ENCODE data around the gene BRIP1.
"Not testable (repeated sequence)": the region's sequence is repeated elsewhere in the genome, so short reads cannot be mapped to it uniquely, and the experiment has no call there.

BRIP1 gene

GRCh38 chr17:61862975-61863800 is at the start of gene BRIP1:
Gene BRIP1 (minus strand): TSS chr17:61863528. CDS start chr17:61861539, 1,989 bp downstream.
- peak; percentile 97 for DNase-seq (ENCODE audit: low spot score)

GRCh38 chr17:61908292-61909037 is 45.1 kb upstream of the BRIP1 start:
- DNase-seq (ENCODE audit: low spot score): no peak

GRCh38 chr17:61907361-61907760 is 44.0 kb upstream of the BRIP1 start:
- no peak for DNase-seq (ENCODE audit: low spot score)

GRCh38 chr17:61904094-61904710 is 40.9 kb upstream of the BRIP1 start:
- no peak for DNase-seq (ENCODE audit: low spot score)

- no peak for DNase-seq (ENCODE audit: low spot score)
Measured at GRCh38 chr17:61903251-61903650, 39.9 kb upstream of the BRIP1 start.

GRCh38 chr17:61897548-61898180 is 34.3 kb upstream of the BRIP1 start:
- DNase-seq (ENCODE audit: low spot score): no peak

- no peak for DNase-seq (ENCODE audit: low spot score)
Measured at GRCh38 chr17:61895391-61895790, 32.1 kb upstream of the BRIP1 start.

- DNase-seq (ENCODE audit: low spot score): not testable (repeated sequence)
Measured at GRCh38 chr17:61894310-61894709, 31.0 kb upstream of the BRIP1 start.

GRCh38 chr17:61887733-61888132 is 24.4 kb upstream of the BRIP1 start:
- not testable (repeated sequence) for DNase-seq (ENCODE audit: low spot score)

GRCh38 chr17:61885865-61886264 is 22.5 kb upstream of the BRIP1 start:
- not testable (repeated sequence) for DNase-seq (ENCODE audit: low spot score)

- DNase-seq (ENCODE audit: low spot score): no peak
Measured at GRCh38 chr17:61884864-61885263, 21.5 kb upstream of the BRIP1 start.

GRCh38 chr17:61880589-61881102 is 17.3 kb upstream of the BRIP1 start:
- DNase-seq (ENCODE audit: low spot score): no peak

- DNase-seq (ENCODE audit: low spot score): no peak
Measured at GRCh38 chr17:61878984-61879612, 15.8 kb upstream of the BRIP1 start.

GRCh38 chr17:61878520-61878919 is 15.2 kb upstream of the BRIP1 start:
- DNase-seq (ENCODE audit: low spot score): no peak

- DNase-seq (ENCODE audit: low spot score): no peak
Measured at GRCh38 chr17:61877837-61878236, 14.5 kb upstream of the BRIP1 start.

GRCh38 chr17:61875804-61876203 is 12.5 kb upstream of the BRIP1 start:
- no peak for DNase-seq (ENCODE audit: low spot score)

- DNase-seq (ENCODE audit: low spot score): no peak
Measured at GRCh38 chr17:61875285-61875684, 12.0 kb upstream of the BRIP1 start.

- DNase-seq (ENCODE audit: low spot score): no peak
Measured at GRCh38 chr17:61874075-61874474, 10.7 kb upstream of the BRIP1 start.

- no peak for DNase-seq (ENCODE audit: low spot score)
Measured at GRCh38 chr17:61872099-61872498, 8.8 kb upstream of the BRIP1 start.

GRCh38 chr17:61869138-61869537 is 5.8 kb upstream of the BRIP1 start:
- no peak for DNase-seq (ENCODE audit: low spot score)

GRCh38 chr17:61868074-61868473 is 4.7 kb upstream of the BRIP1 start:
- no peak for DNase-seq (ENCODE audit: low spot score)

- no peak for DNase-seq (ENCODE audit: low spot score)
Measured at GRCh38 chr17:61867033-61867432, 3.7 kb upstream of the BRIP1 start.

Measured in GM03348 (cell line).